DOHH2 (cell line): Measurements from ENCODE around the gene FAR2.

ENCODE experiments used
- H3F3A ChIP-seq: fragments of 200-600 bp; sonication (generic), shearing (Covaris generic); 2 replicates; pipeline ENCODE4 v1.6.0; 2016; ENCODE audit warnings: antibody characterized with exemption, mild to moderate bottlenecking; ENCODE audit not compliant: control insufficient read depth, insufficient read depth
- H3K27ac ChIP-seq: fragments of 200-600 bp; sonication (generic); 2 replicates; pipeline ENCODE4 v1.5.1; 2014; ENCODE audit warnings: low read depth, mild to moderate bottlenecking, low read length, moderate library complexity
- H3K27me3 ChIP-seq: fragments of 200-600 bp; sonication (generic); 2 replicates; pipeline ENCODE4 v1.6.1; 2014; ENCODE audit warnings: mild to moderate bottlenecking, low read length, mixed read lengths; ENCODE audit not compliant: control insufficient read depth
- H3K36me3 ChIP-seq: fragments of 200-600 bp; sonication (generic); 2 replicates; pipeline ENCODE4 v1.6.1; 2014; ENCODE audit warnings: mild to moderate bottlenecking, low read length, moderate library complexity, mixed read lengths; ENCODE audit not compliant: control insufficient read depth
- H3K4me1 ChIP-seq: fragments of 200-600 bp; sonication (generic); 2 replicates; pipeline ENCODE4 v1.6.1; 2014; ENCODE audit warnings: mild to moderate bottlenecking, low read length, mixed read lengths; ENCODE audit not compliant: control insufficient read depth
- H3K4me2 ChIP-seq: fragments of 200-600 bp; sonication (generic); 2 replicates; pipeline ENCODE4 v1.6.0; 2014; ENCODE audit warnings: mild to moderate bottlenecking, low read length, moderate library complexity
- H3K4me3 ChIP-seq: fragments of 200-600 bp; sonication (generic); 2 replicates; pipeline ENCODE4 v1.5.1; 2014; ENCODE audit warnings: mild to moderate bottlenecking, low read length, mixed read lengths
- H3K79me2 ChIP-seq: fragments of 200-600 bp; sonication (generic); 2 replicates; pipeline ENCODE4 v1.6.1; 2014; ENCODE audit warnings: mild to moderate bottlenecking, low read length, mixed read lengths; ENCODE audit not compliant: control insufficient read depth
- H3K9me2 ChIP-seq: fragments of 200-600 bp; sonication (generic); replicated peaks from 2 replicates; pipeline ENCODE4 v1.6.1; 2014; ENCODE audit warnings: mild to moderate bottlenecking, low read length, mixed read lengths; ENCODE audit not compliant: control insufficient read depth
- H3K9me3 ChIP-seq: fragments of 200-600 bp; sonication (generic); 2 replicates; pipeline ENCODE4 v1.6.1; 2014; ENCODE audit warnings: antibody characterized with exemption, low read length, mixed read lengths; ENCODE audit not compliant: control insufficient read depth, insufficient read depth
- H4K20me1 ChIP-seq: fragments of 200-600 bp; sonication (generic); 2 replicates; pipeline ENCODE4 v1.6.0; 2014; ENCODE audit warnings: low read depth, mild to moderate bottlenecking, antibody characterized with exemption, low read length, moderate library complexity; ENCODE audit not compliant: control insufficient read depth, insufficient read depth
- CTCF ChIP-seq: fragments of 200-600 bp; sonication (generic); IDR thresholded peaks from one replicate; pipeline ENCODE4 v1.5.1; 2014; ENCODE audit warnings: antibody characterized with exemption, mild to moderate bottlenecking, low read depth, low read length; ENCODE audit not compliant: poor library complexity, severe bottlenecking
- EZH2phosphoT487 ChIP-seq: fragments of 200-600 bp; sonication (generic); IDR thresholded peaks from 2 replicates; pipeline ENCODE4 v1.6.1; 2017; ENCODE audit warnings: borderline replicate concordance, mild to moderate bottlenecking, antibody characterized with exemption, low read length, moderate library complexity, mixed read lengths

FAR2 gene

GRCh38 chr12:29230800-29231560 is 81.9 kb downstream of the FAR2 start:
- H3K36me3 ChIP-seq = no peaks in the 10 kb centered on the region
- H3K79me2 ChIP-seq = no peaks in the 10 kb centered on the region
- H3K9me3 ChIP-seq = no peaks in the 10 kb centered on the region
- H3K4me3 ChIP-seq = no peak overlapping the region
- no peaks in the 10 kb centered on the region for H3K27me3 ChIP-seq
- H3K27ac ChIP-seq = no peak overlapping the region
- H3F3A ChIP-seq = no peaks in the 10 kb centered on the region
- TF ChIP-seq CTCF (no peak), EZH2phosphoT487 (no peak)
- H3K4me1 ChIP-seq = no peaks in the 10 kb centered on the region
- no peaks in the 10 kb centered on the region for H3K9me2 ChIP-seq
- H3K4me2 ChIP-seq = no peak overlapping the region
- no peaks in the 10 kb centered on the region for H4K20me1 ChIP-seq

GRCh38 chr12:29232086-29232485 is 83.0 kb downstream of the FAR2 start:
- TF ChIP-seq EZH2phosphoT487 = no peak
- TF ChIP-seq CTCF = no peak
- H3K27ac ChIP-seq = no peak overlapping the region
- no peaks in the 10 kb centered on the region for H4K20me1 ChIP-seq
- H3K79me2 ChIP-seq = no peaks in the 10 kb centered on the region
- no peak overlapping the region for H3K4me2 ChIP-seq
- no peaks in the 10 kb centered on the region for H3K4me1 ChIP-seq
- H3K27me3 ChIP-seq = no peaks in the 10 kb centered on the region
- H3K9me2 ChIP-seq = no peaks in the 10 kb centered on the region
- H3K9me3 ChIP-seq = no peaks in the 10 kb centered on the region
- H3K4me3 ChIP-seq = no peak overlapping the region
- H3F3A ChIP-seq = no peaks in the 10 kb centered on the region
- no peaks in the 10 kb centered on the region for H3K36me3 ChIP-seq

GRCh38 chr12:29234552-29234951 is 85.5 kb downstream of the FAR2 start:
- no peaks in the 10 kb centered on the region for H3K36me3 ChIP-seq
- no peaks in the 10 kb centered on the region for H3K79me2 ChIP-seq
- H3F3A ChIP-seq = no peaks in the 10 kb centered on the region
- H3K9me2 ChIP-seq = no peaks in the 10 kb centered on the region
- no peak overlapping the region for H3K4me3 ChIP-seq
- no peaks in the 10 kb centered on the region for H3K9me3 ChIP-seq
- H3K4me2 ChIP-seq = no peak overlapping the region
- no peaks in the 10 kb centered on the region for H3K4me1 ChIP-seq
- TF ChIP-seq EZH2phosphoT487 = no peak
- no peak for TF ChIP-seq CTCF
- no peak overlapping the region for H3K27ac ChIP-seq
- no peaks in the 10 kb centered on the region for H3K27me3 ChIP-seq
- no peaks in the 10 kb centered on the region for H4K20me1 ChIP-seq
